Panc1 (cell line): Measurements from ENCODE around the gene HS2ST1. TPM values are rescaled to one million over a fixed set of nuclear protein-coding genes. Genes with fewer than 3 reads are reported as not detected.

Experiments used
- ATAC-seq: fragments of 200-7000 bp; cut with Tn5 transposase; 2 replicates; pipeline ENCODE4 v1.9.1; 2020; ENCODE audit warnings: mild to moderate bottlenecking, moderate library complexity
- BruUV-seq: library from RNA; stranded (reverse); fragments of 400-500 nt; replicated peaks from 2 replicates; lab custom pipeline; 2021; lab: Mats Ljungman, UMichigan
- CTCF ChIA-PET: fragments of 300-600 bp; sonication (Branson Sonifier 250); formaldehyde crosslinking; loops from one replicate; lab custom pipeline; 2022; ENCODE audit warnings: antibody characterized with exemption; lab: Charles Lee
- POLR2A ChIA-PET: fragments of 300-600 bp; sonication (Branson Sonifier 250); formaldehyde crosslinking; loops from one replicate; lab custom pipeline; 2022; ENCODE audit warnings: antibody characterized with exemption; lab: Charles Lee
- DNase-seq: peaks from one replicate; pipeline ENCODE4 v3.0.0-alpha.2; 2010; ENCODE audit warnings: low read depth, low spot score
- H3K27ac ChIP-seq: 2 replicates; pipeline ENCODE4 v1.5.1; 2011; ENCODE audit warnings: mild to moderate bottlenecking, low read length, inconsistent platforms
- H3K27me3 ChIP-seq: fragments of 200-500 bp; sonication (Bioruptor generic); 2 replicates; pipeline ENCODE4 v1.6.0; 2014; ENCODE audit warnings: low read length, inconsistent platforms; ENCODE audit not compliant: control insufficient read depth, insufficient read depth
- H3K36me3 ChIP-seq: fragments of 200-500 bp; sonication (Bioruptor generic); 2 replicates; pipeline ENCODE4 v1.5.1; 2014; ENCODE audit warnings: inconsistent platforms, mild to moderate bottlenecking, low read length, moderate library complexity; ENCODE audit not compliant: control insufficient read depth, insufficient read depth
- H3K4me1 ChIP-seq: 2 replicates; pipeline ENCODE4 v1.5.1; 2011; ENCODE audit warnings: inconsistent platforms, mild to moderate bottlenecking, low read length, moderate library complexity; ENCODE audit not compliant: control insufficient read depth, insufficient read depth
- H3K4me3 ChIP-seq, 2 experiments: 2 replicates each; pipeline ENCODE4 v1.5.1; 2011 to 2012; ENCODE audit warnings: low read depth in 2 of 2, low read length in 2 of 2, mild to moderate bottlenecking in 2 of 2, inconsistent platforms in 1 of 2, moderate library complexity in 1 of 2
- H3K9me3 ChIP-seq: fragments of 200-500 bp; sonication (Bioruptor generic); 2 replicates; pipeline ENCODE4 v1.5.1; 2014; ENCODE audit warnings: low read depth, mild to moderate bottlenecking, inconsistent platforms, low read length, moderate library complexity; ENCODE audit not compliant: control insufficient read depth, insufficient read depth
- CTCF ChIP-seq: fragments of 450-650 bp; IDR thresholded peaks from 2 replicates; pipeline ENCODE4 v1.5.1; 2017; ENCODE audit warnings: mild to moderate bottlenecking
- POLR2AphosphoS5 ChIP-seq: IDR thresholded peaks from 2 replicates; pipeline ENCODE4 v1.6.1; 2012; ENCODE audit warnings: mild to moderate bottlenecking, low read depth, low read length, moderate library complexity
- REST ChIP-seq, 2 experiments: IDR thresholded peaks; 2 replicates each; pipeline ENCODE4 v1.6.1; 2011 to 2012; ENCODE audit warnings: low read depth in 2 of 2, control low read depth in 1 of 2, low read length in 1 of 2, mild to moderate bottlenecking in 1 of 2, moderate library complexity in 1 of 2; ENCODE audit not compliant: insufficient read depth in 1 of 2
- SIN3A ChIP-seq: IDR thresholded peaks from 2 replicates; pipeline ENCODE4 v1.6.1; 2012; ENCODE audit warnings: low read depth, mild to moderate bottlenecking, low read length, moderate library complexity, borderline replicate concordance; ENCODE audit not compliant: insufficient read depth
- TCF7L2 ChIP-seq: IDR thresholded peaks from 2 replicates; pipeline ENCODE4 v1.6.1; 2011; ENCODE audit warnings: mild to moderate bottlenecking, low read depth, low read length, inconsistent platforms
- in situ Hi-C: cut with HindIII; loops from 2 replicates; pipeline ENCODE4 v1.10.0; 2016; ENCODE audit warnings: low sequenced_read_pairs, low pct_unique_long_range_greater_than_20kb
- intact Hi-C: fragments of 100-400 bp; cut with micrococcal nuclease; formaldehyde crosslinking; loops from one replicate; pipeline ENCODE4 v1.10.0; 2022; ENCODE audit not compliant: unreplicated experiment
- total RNA-seq: library from RNA; stranded (reverse); gene quantifications from one replicate; pipeline ENCODE4 v1.2.1, GENCODE V29; 2021; ENCODE audit not compliant: unreplicated experiment

HS2ST1 gene
- total RNA-seq, 1 experiment from 2014 or later, result 81.0 TPM

GRCh38 chr1:87100271-87100670, 185.8 kb downstream of the HS2ST1 start:
- BruUV-seq, result no TSS peak
- H3K27ac ChIP-seq, result no peak overlapping the region
- ChIA-PET CTCF (no interaction called here), POLR2A (no interaction called here)
- no peaks in the 10 kb centered on the region for H3K36me3 ChIP-seq
- DNase-seq, result no peak
- TF ChIP-seq SIN3A (no peak), REST (IDR thresholded peaks at IDR 0.05; ENCODE audit: insufficient read depth in 1 of 2, low read depth in 2 of 2, low read length in 1 of 2) (no peak), CTCF (no peak), POLR2AphosphoS5 (no peak), TCF7L2 (no peak)
- no peak for ATAC-seq
- in situ Hi-C loops, result no loop called here
- no peaks in the 10 kb centered on the region for H3K9me3 ChIP-seq
- no peaks in the 10 kb centered on the region for H3K4me1 ChIP-seq
- intact Hi-C loops, result no loop called here
- no peak overlapping the region for H3K4me3 ChIP-seq
- no peaks in the 10 kb centered on the region for H3K27me3 ChIP-seq

- TF ChIP-seq CTCF (no peak), REST (IDR thresholded peaks at IDR 0.05; ENCODE audit: insufficient read depth in 1 of 2, low read depth in 2 of 2, low read length in 1 of 2) (no peak), SIN3A (no peak), POLR2AphosphoS5 (no peak), TCF7L2 (no peak)
- H3K9me3 ChIP-seq, result no peaks in the 10 kb centered on the region
- H3K27me3 ChIP-seq, result no peaks in the 10 kb centered on the region
- H3K4me1 ChIP-seq, result no peaks in the 10 kb centered on the region
- ATAC-seq (no peak), DNase-seq (no peak)
- in situ Hi-C loops, result no loop called here
- ChIA-PET POLR2A (no interaction called here), CTCF (no interaction called here)
- H3K27ac ChIP-seq, result no peak overlapping the region
- H3K4me3 ChIP-seq, result no peak overlapping the region
- BruUV-seq, result no TSS peak
- intact Hi-C loops, result no loop called here
- no peaks in the 10 kb centered on the region for H3K36me3 ChIP-seq
Observed at GRCh38 chr1:87103074-87103473, 188.6 kb downstream of the HS2ST1 start.
